ENCODE data around the gene VPS35.

GRCh38 chr16:46627746-46628145 is 61.2 kb downstream of the VPS35 start:
- TF ChIP-seq POLR2AphosphoS5 (IDR thresholded peaks at IDR 0.05; ENCODE audit: low read depth, low read length) = no peak
- TF ChIP-seq POLR2A (IDR thresholded peaks at IDR 0.05; ENCODE audit: low read depth, low read length) = no peak
